NCI-H748 treated with DMSO at 0.1 percent for 48 hours (cell line): ENCODE results near the gene DIAPH2.
A peak's percentile ranks its signal among the peaks of the same experiment; 100 is the strongest.

Experiments used
- DNase-seq: peaks from one replicate; lab custom pipeline; 2025; lab: John Stamatoyannopoulos, UW

The DIAPH2 gene

GRCh38 chrX:97057349-97057909 lies 372.8 kb downstream of the DIAPH2 start:
- peak; percentile 81 for DNase-seq

- DNase-seq, result no peak
Measured at GRCh38 chrX:97060020-97060419, 375.4 kb downstream of the DIAPH2 start.

GRCh38 chrX:97065066-97065465 lies 380.4 kb downstream of the DIAPH2 start:
- no peak for DNase-seq

GRCh38 chrX:97065973-97066372 lies 381.3 kb downstream of the DIAPH2 start:
- no peak for DNase-seq

GRCh38 chrX:97066381-97066780 lies 381.7 kb downstream of the DIAPH2 start:
- no peak for DNase-seq

GRCh38 chrX:97070346-97070745 lies 385.7 kb downstream of the DIAPH2 start:
- no peak for DNase-seq

- no peak for DNase-seq
Measured at GRCh38 chrX:97074400-97074799, 389.8 kb downstream of the DIAPH2 start.

- no peak for DNase-seq
Measured at GRCh38 chrX:97089116-97089515, 404.5 kb downstream of the DIAPH2 start.

- no peak for DNase-seq
Measured at GRCh38 chrX:97096385-97096784, 411.7 kb downstream of the DIAPH2 start.

GRCh38 chrX:97102938-97103337 lies 418.3 kb downstream of the DIAPH2 start:
- no peak for DNase-seq

GRCh38 chrX:97109730-97110129 lies 425.1 kb downstream of the DIAPH2 start:
- DNase-seq, result no peak

GRCh38 chrX:97117572-97117971 lies 432.9 kb downstream of the DIAPH2 start:
- DNase-seq, result peak; percentile 42

- no peak for DNase-seq
Measured at GRCh38 chrX:97119474-97120109, 434.9 kb downstream of the DIAPH2 start.

GRCh38 chrX:97123001-97123400 lies 438.4 kb downstream of the DIAPH2 start:
- DNase-seq, result no peak

GRCh38 chrX:97126020-97126419 lies 441.4 kb downstream of the DIAPH2 start:
- no peak for DNase-seq

GRCh38 chrX:97132664-97133415 lies 448.2 kb downstream of the DIAPH2 start:
- DNase-seq, result no peak

GRCh38 chrX:97145934-97146333 lies 461.3 kb downstream of the DIAPH2 start:
- DNase-seq, result no peak

- no peak for DNase-seq
Measured at GRCh38 chrX:97155816-97156215, 471.2 kb downstream of the DIAPH2 start.

- peak; percentile 19 for DNase-seq
Measured at GRCh38 chrX:97158269-97158668, 473.6 kb downstream of the DIAPH2 start.

GRCh38 chrX:97159916-97160800 lies 475.5 kb downstream of the DIAPH2 start:
- no peak for DNase-seq

GRCh38 chrX:97167333-97167732 lies 482.7 kb downstream of the DIAPH2 start:
- no peak for DNase-seq

GRCh38 chrX:97168646-97169045 lies 484.0 kb downstream of the DIAPH2 start:
- no peak for DNase-seq
